ENCODE data around the gene NXPH1. TPM values are rescaled to one million over a fixed set of nuclear protein-coding genes. Genes with fewer than 3 reads are reported as not detected.

The NXPH1 gene
- total and polyA plus RNA-seq, 7 donors, result not detected

- no peaks in the 10 kb centered on the region for H3K4me1 ChIP-seq
- no peaks in the 10 kb centered on the region for H3K36me3 ChIP-seq
- no peak for DNase-seq
- WGBS, 2 donors, result 65 to 76% methylated on average over 3 of the region's 3 CpGs
- no peaks in the 10 kb centered on the region for H3K27me3 ChIP-seq
- intact Hi-C loops (cut with DNase I), result no loop called here
- H3K9me3 ChIP-seq, result no peaks in the 10 kb centered on the region
- H3K27ac ChIP-seq, result no peak overlapping the region
- no peak overlapping the region for H3K4me3 ChIP-seq
- TF ChIP-seq EP300 (IDR thresholded peaks at IDR 0.05) (no peak), POLR2A (IDR thresholded peaks at IDR 0.05) (no peak), POLR2AphosphoS5 (IDR thresholded peaks at IDR 0.05) (no peak), CTCF (IDR thresholded peaks at IDR 0.05) (no peak)
Measured at GRCh38 chr7:8511855-8512254, 78.4 kb downstream of the NXPH1 start.

GRCh38 chr7:8514781-8515519 is 81.5 kb downstream of the NXPH1 start:
- H3K27ac ChIP-seq, result no peak overlapping the region
- DNase-seq, result no peak
- no peaks in the 10 kb centered on the region for H3K9me3 ChIP-seq
- H3K4me1 ChIP-seq, result no peaks in the 10 kb centered on the region
- no peak overlapping the region for H3K4me3 ChIP-seq
- H3K36me3 ChIP-seq, result no peaks in the 10 kb centered on the region
- intact Hi-C loops (cut with DNase I), result no loop called here
- 38 to 40% methylated on average over 3 of the region's 3 CpGs for WGBS, 2 donors
- TF ChIP-seq EP300 (IDR thresholded peaks at IDR 0.05), result no peak
- TF ChIP-seq POLR2A (IDR thresholded peaks at IDR 0.05), result no peak
- no peak for TF ChIP-seq POLR2AphosphoS5 (IDR thresholded peaks at IDR 0.05)
- no peak for TF ChIP-seq CTCF (IDR thresholded peaks at IDR 0.05)
- no peaks in the 10 kb centered on the region for H3K27me3 ChIP-seq

GRCh38 chr7:8515640-8516185 is 82.3 kb downstream of the NXPH1 start:
- WGBS, 2 donors, result 41 to 66% methylated on average over 5 of the region's 5 CpGs
- Histone ChIP-seq H3K27me3 (no peaks in the 10 kb centered on the region), H3K4me1 (no peaks in the 10 kb centered on the region), H3K36me3 (no peaks in the 10 kb centered on the region), H3K9me3 (no peaks in the 10 kb centered on the region), H3K27ac (no peak overlapping the region), H3K4me3 (no peak overlapping the region)
- TF ChIP-seq POLR2A (IDR thresholded peaks at IDR 0.05) (no peak), POLR2AphosphoS5 (IDR thresholded peaks at IDR 0.05) (no peak), CTCF (IDR thresholded peaks at IDR 0.05) (no peak), EP300 (IDR thresholded peaks at IDR 0.05) (no peak)
- no peak for DNase-seq
- intact Hi-C loops (cut with DNase I), result no loop called here

GRCh38 chr7:8516976-8517375 is 83.6 kb downstream of the NXPH1 start:
- no peaks in the 10 kb centered on the region for H3K27me3 ChIP-seq
- TF ChIP-seq POLR2AphosphoS5 (IDR thresholded peaks at IDR 0.05) (no peak), EP300 (IDR thresholded peaks at IDR 0.05) (no peak), CTCF (IDR thresholded peaks at IDR 0.05) (no peak), POLR2A (IDR thresholded peaks at IDR 0.05) (no peak)
- H3K4me1 ChIP-seq, result no peaks in the 10 kb centered on the region
- intact Hi-C loops (cut with DNase I), result no loop called here
- H3K4me3 ChIP-seq, result no peak overlapping the region
- H3K36me3 ChIP-seq, result no peaks in the 10 kb centered on the region
- DNase-seq, result no peak
- no peak overlapping the region for H3K27ac ChIP-seq
- 96 to 97% methylated on average over 2 of the region's 2 CpGs for WGBS, 2 donors
- no peaks in the 10 kb centered on the region for H3K9me3 ChIP-seq

All from sigmoid colon (tissue), 7 donors.